ENCODE data around the gene DNAAF8. TPM values are rescaled to one million over a fixed set of nuclear protein-coding genes. Genes with fewer than 3 reads are reported as not detected.

DNAAF8 gene
- total RNA-seq, 3 donors from 2014 or later, result 0.22 to 1.8 (median 0.98) TPM

DNA sequence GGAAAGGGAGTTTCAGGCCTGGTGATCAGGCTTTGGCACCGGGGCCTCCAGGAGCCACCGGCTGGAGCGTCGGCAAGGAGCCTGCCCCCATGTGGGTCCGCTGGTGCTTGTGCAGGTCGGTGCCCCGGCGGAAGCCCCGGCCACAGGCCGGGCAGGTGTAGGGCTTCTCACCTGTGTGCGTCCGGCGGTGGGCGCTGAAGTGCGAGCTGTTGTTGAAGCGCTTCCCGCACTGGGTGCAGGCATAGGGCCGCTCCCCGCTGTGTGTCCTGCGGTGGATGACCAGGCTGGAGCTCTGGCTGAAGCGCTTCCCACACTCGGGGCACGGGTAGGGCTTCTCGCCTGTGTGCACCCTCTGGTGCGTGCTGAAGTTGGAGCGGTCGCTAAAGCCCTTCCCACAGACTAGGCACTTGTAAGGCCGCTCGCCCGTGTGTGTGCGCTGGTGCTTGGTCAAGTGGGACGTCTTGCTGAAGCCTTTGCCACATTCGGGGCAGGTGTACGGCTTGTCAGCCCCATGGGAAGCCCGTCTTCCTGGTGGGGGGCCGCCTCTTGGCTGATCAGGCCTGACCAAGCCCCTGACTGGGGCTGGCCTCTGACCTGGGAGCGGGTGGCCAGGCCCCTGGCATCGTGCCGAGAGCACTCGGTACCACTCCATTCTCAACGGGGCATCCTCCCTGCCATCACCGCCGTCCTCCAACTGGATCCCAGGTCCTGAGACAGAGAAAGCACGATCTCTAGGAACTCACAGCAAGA is 18.2 kb downstream of the DNAAF8 start:
- intact Hi-C loops (cut with DNase I, micrococcal nuclease), result no loop called here
- DNase-seq (no peak), ATAC-seq (peak; percentile 12)
- no peak overlapping the region for H3K4me3 ChIP-seq
- no peaks in the 10 kb centered on the region for H3K4me1 ChIP-seq (ENCODE audit: low read depth)
- no peaks in the 10 kb centered on the region for H3K9me3 ChIP-seq
- peaks cover 3% of the 10 kb centered on the region for H3K36me3 ChIP-seq (ENCODE audit: low read depth)
- TF ChIP-seq, protein P1, sequence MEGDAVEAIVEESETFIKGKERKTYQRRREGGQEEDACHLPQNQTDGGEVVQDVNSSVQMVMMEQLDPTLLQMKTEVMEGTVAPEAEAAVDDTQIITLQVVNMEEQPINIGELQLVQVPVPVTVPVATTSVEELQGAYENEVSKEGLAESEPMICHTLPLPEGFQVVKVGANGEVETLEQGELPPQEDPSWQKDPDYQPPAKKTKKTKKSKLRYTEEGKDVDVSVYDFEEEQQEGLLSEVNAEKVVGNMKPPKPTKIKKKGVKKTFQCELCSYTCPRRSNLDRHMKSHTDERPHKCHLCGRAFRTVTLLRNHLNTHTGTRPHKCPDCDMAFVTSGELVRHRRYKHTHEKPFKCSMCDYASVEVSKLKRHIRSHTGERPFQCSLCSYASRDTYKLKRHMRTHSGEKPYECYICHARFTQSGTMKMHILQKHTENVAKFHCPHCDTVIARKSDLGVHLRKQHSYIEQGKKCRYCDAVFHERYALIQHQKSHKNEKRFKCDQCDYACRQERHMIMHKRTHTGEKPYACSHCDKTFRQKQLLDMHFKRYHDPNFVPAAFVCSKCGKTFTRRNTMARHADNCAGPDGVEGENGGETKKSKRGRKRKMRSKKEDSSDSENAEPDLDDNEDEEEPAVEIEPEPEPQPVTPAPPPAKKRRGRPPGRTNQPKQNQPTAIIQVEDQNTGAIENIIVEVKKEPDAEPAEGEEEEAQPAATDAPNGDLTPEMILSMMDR (IDR thresholded peaks at IDR 0.05), result no peak

DNA sequence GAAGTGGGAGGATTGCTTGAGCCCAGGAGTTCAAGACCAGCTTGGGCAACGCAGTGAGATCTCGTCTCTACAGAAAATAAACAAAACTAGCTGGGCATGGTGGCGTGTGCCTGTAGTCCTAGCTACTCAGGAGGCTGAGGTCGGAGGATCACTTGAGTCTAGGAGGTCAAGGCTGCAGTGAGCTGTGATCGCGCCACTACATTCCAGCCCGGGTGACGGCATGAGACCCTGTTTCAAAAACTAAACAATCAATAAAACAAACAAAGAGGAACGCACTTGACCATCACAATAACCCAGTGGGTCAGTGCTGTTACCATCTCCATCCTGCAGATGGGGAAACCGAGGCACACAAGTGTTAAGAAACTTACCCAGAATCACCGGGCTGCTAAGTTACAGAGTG is 18.9 kb downstream of the DNAAF8 start:
- TF ChIP-seq, protein P1 (IDR thresholded peaks at IDR 0.05), result no peak
- H3K4me1 ChIP-seq (ENCODE audit: low read depth), result no peaks in the 10 kb centered on the region
- H3K36me3 ChIP-seq (ENCODE audit: low read depth), result peaks cover 3% of the 10 kb centered on the region
- DNase-seq (no peak), ATAC-seq (no peak)
- no peak overlapping the region for H3K4me3 ChIP-seq
- intact Hi-C loops (cut with DNase I, micrococcal nuclease), result no loop called here
- no peaks in the 10 kb centered on the region for H3K9me3 ChIP-seq

DNA sequence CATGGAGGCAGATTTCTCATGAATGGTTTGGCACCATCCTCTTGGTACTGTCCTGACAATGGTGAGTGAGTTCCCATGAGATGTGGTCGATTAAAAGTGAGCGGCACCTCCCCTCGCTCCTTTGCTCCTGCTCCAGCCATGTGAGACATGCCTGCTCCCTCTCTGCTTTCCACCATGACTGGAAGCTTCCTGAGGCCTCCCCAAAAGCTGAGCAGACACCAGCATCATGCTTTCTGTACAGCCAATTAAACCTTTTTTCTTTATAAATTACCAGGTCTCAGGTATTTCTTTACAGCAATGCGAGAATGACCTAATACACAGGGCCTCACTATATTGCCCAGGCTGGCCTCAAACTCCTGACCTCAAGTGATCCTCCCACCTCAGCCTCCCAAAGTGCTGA is 20.5 kb downstream of the DNAAF8 start:
- Histone ChIP-seq H3K9me3 (no peaks in the 10 kb centered on the region), H3K36me3 (ENCODE audit: low read depth) (peaks cover 3% of the 10 kb centered on the region), H3K4me3 (no peak overlapping the region), H3K4me1 (ENCODE audit: low read depth) (no peaks in the 10 kb centered on the region)
- TF ChIP-seq, protein P1 (IDR thresholded peaks at IDR 0.05), result no peak
- intact Hi-C loops (cut with DNase I, micrococcal nuclease), result no loop called here
- no peak for DNase-seq
- no peak for ATAC-seq

DNA sequence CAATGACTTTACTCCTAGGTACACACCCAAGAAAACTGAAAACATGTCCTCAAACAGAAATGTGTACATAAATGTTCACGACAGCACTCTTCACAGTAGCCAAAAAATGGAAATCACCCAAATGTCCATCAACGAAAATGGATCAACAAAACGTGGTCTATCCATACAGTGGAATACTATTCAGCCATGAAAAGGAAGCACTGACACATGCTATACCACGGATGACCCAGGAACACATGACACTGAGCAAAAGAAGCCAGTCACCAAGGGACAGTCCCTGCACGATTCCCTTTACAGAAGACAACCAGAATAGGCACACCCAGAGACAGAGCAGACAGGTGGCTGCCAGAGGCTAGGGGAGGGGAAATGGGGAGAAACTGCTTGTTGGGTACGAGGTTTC is 21.4 kb downstream of the DNAAF8 start:
- H3K4me3 ChIP-seq, result no peak overlapping the region
- TF ChIP-seq, protein P1 (IDR thresholded peaks at IDR 0.05), result no peak

DNA sequence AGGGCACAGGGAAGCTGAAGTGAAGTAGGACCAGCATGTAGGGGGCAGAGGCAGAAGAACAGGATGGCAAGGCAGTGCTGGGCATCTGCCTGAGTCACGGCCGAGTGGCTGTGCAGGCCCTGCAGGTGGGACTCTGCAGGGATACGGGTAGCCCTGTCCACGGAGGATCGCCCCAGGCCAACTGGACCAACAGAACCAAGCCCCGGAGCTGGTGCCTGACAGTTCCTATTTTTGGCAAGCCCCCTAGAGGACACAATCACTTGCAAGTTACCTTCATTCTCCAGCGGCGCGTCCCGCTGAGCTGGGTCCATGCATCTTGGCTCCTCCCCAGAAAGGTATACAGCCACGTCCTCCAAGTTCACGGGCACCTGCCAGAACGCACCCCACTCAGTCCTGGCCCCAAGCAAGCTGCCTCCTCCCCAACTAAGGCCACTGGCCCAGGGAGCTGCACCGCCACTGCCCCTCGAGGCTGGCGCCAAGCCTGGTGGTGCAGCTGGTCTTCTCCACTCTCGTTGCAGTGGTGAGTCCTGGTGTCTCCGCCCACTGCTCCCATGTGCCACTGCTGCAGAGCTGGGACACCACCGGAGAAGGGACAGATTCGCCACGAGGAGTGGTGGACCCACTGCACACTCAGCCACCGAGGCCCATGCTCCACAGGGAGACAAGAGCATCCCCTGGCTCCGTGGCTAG is 26.0 kb downstream of the DNAAF8 start:
- peaks cover 4% of the 10 kb centered on the region for H3K4me1 ChIP-seq (ENCODE audit: low read depth)
- peaks cover 3% of the 10 kb centered on the region for H3K36me3 ChIP-seq (ENCODE audit: low read depth)
- H3K4me3 ChIP-seq, result no peak overlapping the region
- TF ChIP-seq, protein P1 (IDR thresholded peaks at IDR 0.05), result no peak
- DNase-seq, result no peak
- no peak for ATAC-seq
- no peaks in the 10 kb centered on the region for H3K9me3 ChIP-seq
- intact Hi-C loops (cut with DNase I, micrococcal nuclease), result no loop called here

More for the DNA sequence above, 21.4 kb downstream of the DNAAF8 start:
- Histone ChIP-seq H3K4me1 (ENCODE audit: low read depth) (no peaks in the 10 kb centered on the region), H3K9me3 (no peaks in the 10 kb centered on the region), H3K36me3 (ENCODE audit: low read depth) (peaks cover 3% of the 10 kb centered on the region)
- intact Hi-C loops (cut with DNase I, micrococcal nuclease), result no loop called here
- ATAC-seq (no peak), DNase-seq (no peak)
